Astrocyte of the spinal cord (primary cell): ENCODE data around the gene ABCC10.

ENCODE experiments used
- DNase-seq: peaks from one replicate; pipeline ENCODE4 v3.0.0; 2011; ENCODE audit warnings: low read depth, low spot score
- H3K4me3 ChIP-seq: 2 replicates; pipeline ENCODE4 v1.5.1; 2011; ENCODE audit warnings: low read depth, mild to moderate bottlenecking, low read length, moderate library complexity
- CTCF ChIP-seq: IDR thresholded peaks from 2 replicates; pipeline ENCODE4 v1.5.1; 2012; ENCODE audit warnings: low read depth, mild to moderate bottlenecking, low read length, inconsistent platforms
- in situ Hi-C: cut with HindIII; loops from 2 replicates; pipeline ENCODE4 v1.10.0; 2017; ENCODE audit warnings: low sequenced_read_pairs

Gene ABCC10

GRCh38 chr6:43499028-43499815 is 71.9 kb downstream of the ABCC10 start:
- no peak for TF ChIP-seq CTCF
- DNase-seq: no peak

More at GRCh38 chr6:43499028-43499815, 71.9 kb downstream of the ABCC10 start:
- no peak overlapping the region for H3K4me3 ChIP-seq
- in situ Hi-C loops: no loop called here
